CD4-positive, alpha-beta T cell (primary cell): ENCODE measurements around the gene TRMT61A. TPM values are rescaled to one million over a fixed set of nuclear protein-coding genes. Genes with fewer than 3 reads are reported as not detected.

Experiments
- ATAC-seq: fragments of 200-7000 bp; cut with Tn5 transposase; one replicate; pipeline ENCODE4 v1.10.0; 2022; ENCODE audit warnings: mild to moderate bottlenecking; ENCODE audit not compliant: poor library complexity
- CTCF ChIA-PET: fragments of 350-600 bp; sonication (Branson Sonifier 250); formaldehyde crosslinking; loops from one replicate; lab custom pipeline; 2021; ENCODE audit warnings: antibody characterized with exemption, inconsistent platforms; lab: Charles Lee
- POLR2A ChIA-PET: fragments of 350-600 bp; sonication (Branson Sonifier 250); formaldehyde crosslinking; loops from one replicate; lab custom pipeline; 2021; ENCODE audit warnings: antibody characterized with exemption, inconsistent platforms; lab: Charles Lee
- DNase-seq, 14 experiments: peaks; one replicate each; pipeline ENCODE4 v3.0.0-alpha.2; 2013 to 2020; ENCODE audit warnings: mixed read lengths in 2 of 14
- H3K27ac ChIP-seq, 2 donors: one replicate each; pipeline versions ENCODE4 v1.5.1 to v1.7.0; 2013; ENCODE audit warnings: low read length in 2 of 2, low read depth in 1 of 2, mild to moderate bottlenecking in 1 of 2
- H3K27me3 ChIP-seq, 2 experiments: 1 replicate in 1 of 2; 2 replicates in 1 of 2; pipeline versions ENCODE4 v1.6.1 to v1.7.0; 2013; ENCODE audit warnings: low read length in 2 of 2, control low read depth in 1 of 2, mild to moderate bottlenecking in 1 of 2, moderate library complexity in 1 of 2; ENCODE audit not compliant: insufficient read depth in 2 of 2, control insufficient read depth in 1 of 2
- H3K36me3 ChIP-seq: one replicate; pipeline ENCODE4 v1.6.1; 2013; ENCODE audit warnings: low read length, control low read depth; ENCODE audit not compliant: insufficient read depth
- H3K4me1 ChIP-seq: one replicate; pipeline ENCODE4 v1.6.1; 2013; ENCODE audit warnings: low read length, control low read depth; ENCODE audit not compliant: insufficient read depth
- H3K4me3 ChIP-seq: one replicate; pipeline ENCODE4 v1.5.1; 2013; ENCODE audit warnings: mild to moderate bottlenecking, low read length, moderate library complexity
- H3K9me3 ChIP-seq, 2 experiments: 1 replicate in 1 of 2; 2 replicates in 1 of 2; pipeline versions ENCODE4 v1.6.1 to v1.7.0; 2013; ENCODE audit warnings: low read length in 2 of 2, mild to moderate bottlenecking in 2 of 2, control low read depth in 1 of 2, moderate library complexity in 1 of 2; ENCODE audit not compliant: control insufficient read depth in 1 of 2, insufficient read depth in 1 of 2
- H3K27ac Mint-ChIP-seq: one replicate; pipeline ENCODE4 v1.8.0; 2020; ENCODE audit warnings: mixed read lengths
- H3K27me3 Mint-ChIP-seq: one replicate; pipeline ENCODE4 v1.8.0; 2021; ENCODE audit warnings: mixed read lengths
- H3K36me3 Mint-ChIP-seq: one replicate; pipeline ENCODE4 v1.8.0; 2021; ENCODE audit warnings: low read depth, mixed read lengths
- H3K4me1 Mint-ChIP-seq: one replicate; pipeline ENCODE4 v1.8.0; 2021; ENCODE audit warnings: low read depth, mixed read lengths
- H3K4me3 Mint-ChIP-seq: one replicate; pipeline ENCODE4 v1.8.0; 2020; ENCODE audit warnings: mild to moderate bottlenecking, mixed read lengths
- H3K9me3 Mint-ChIP-seq: one replicate; pipeline ENCODE4 v1.8.0; 2020; ENCODE audit warnings: mixed read lengths
- CTCF ChIP-seq: fragments of 200-600 bp; IDR thresholded peaks from one replicate; pipeline ENCODE4 v1.8.0; 2022; ENCODE audit warnings: antibody characterized with exemption, mild to moderate bottlenecking
- intact Hi-C, 2 experiments: fragments of 100-400 bp; cut with DNase I in 1 of 2; cut with micrococcal nuclease in 1 of 2; formaldehyde crosslinking; loops; one replicate each; pipeline versions ENCODE4 v1.15.1 to v1.9.0; 2023 to 2025; cut with DNase I, micrococcal nuclease
- total RNA-seq, 174 experiments: library from RNA in 2 of 174; stranded (reverse) in 2 of 174; gene quantifications; one replicate each; pipeline ENCODE4 v1.2.3 and lab custom pipeline; 2021 to 2026

The TRMT61A gene
- total RNA-seq, 2 experiments from 2014 or later: 9.2 to 9.8 TPM

DNA sequence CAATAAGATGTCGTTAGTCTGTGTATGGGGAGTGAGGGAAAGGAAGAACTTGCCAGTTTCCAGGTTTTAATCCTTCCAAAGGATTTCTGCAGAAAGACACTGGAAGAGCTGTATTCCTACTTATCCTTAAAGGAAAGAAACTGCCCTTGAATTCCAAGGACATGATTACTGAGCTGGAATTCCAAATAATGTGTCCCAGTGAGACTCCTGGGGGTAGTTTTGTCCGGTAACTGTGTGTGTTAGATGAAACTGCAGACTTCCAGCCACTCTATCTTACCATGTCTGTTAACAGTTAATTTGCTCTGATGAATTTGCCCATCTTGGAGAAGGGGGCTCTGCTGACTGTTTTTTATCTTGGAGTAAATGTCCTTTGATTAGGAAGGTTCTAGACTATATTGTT is 39.4 kb upstream of the TRMT61A start:
- H3K4me1 ChIP-seq: no peaks in the 10 kb centered on the region
- ChIA-PET POLR2A (no interaction called here), CTCF (no interaction called here)
- Mint-ChIP-seq H3K27me3 (no peaks in the 10 kb centered on the region), H3K36me3 (peaks cover 65% of the 10 kb centered on the region), H3K4me3 (no peak overlapping the region), H3K9me3 (no peaks in the 10 kb centered on the region), H3K27ac (peak overlapping the region; percentile 61), H3K4me1 (no peaks in the 10 kb centered on the region)
- TF ChIP-seq CTCF: no peak
- H3K27me3 ChIP-seq: no peaks in the 10 kb centered on the region
- intact Hi-C loops: no loop called here
- no peak for ATAC-seq
- DNase-seq: no peak
- no peaks in the 10 kb centered on the region for H3K9me3 ChIP-seq
- H3K36me3 ChIP-seq: peaks cover 74% of the 10 kb centered on the region
- no peak overlapping the region for H3K4me3 ChIP-seq
- no peak overlapping the region for H3K27ac ChIP-seq

DNA sequence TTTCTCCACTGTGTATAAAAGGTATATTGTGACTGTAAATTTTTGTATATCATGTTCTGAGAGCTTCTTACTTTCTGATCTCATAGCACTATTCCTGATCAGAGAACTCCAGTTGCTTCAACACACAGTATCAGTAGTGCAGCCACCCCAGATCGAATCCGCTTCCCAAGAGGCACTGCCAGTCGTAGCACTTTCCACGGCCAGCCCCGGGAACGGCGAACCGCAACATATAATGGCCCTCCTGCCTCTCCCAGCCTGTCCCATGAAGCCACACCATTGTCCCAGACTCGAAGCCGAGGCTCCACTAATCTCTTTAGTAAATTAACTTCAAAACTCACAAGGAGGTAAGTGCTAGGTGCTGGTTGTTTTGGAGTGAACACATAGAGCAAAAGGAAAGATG is 37.3 kb upstream of the TRMT61A start:
- no peaks in the 10 kb centered on the region for H3K9me3 ChIP-seq
- H3K4me1 ChIP-seq: no peaks in the 10 kb centered on the region
- POLR2A ChIA-PET: no interaction called here
- no peak overlapping the region for H3K4me3 ChIP-seq
- H3K27me3 ChIP-seq: no peaks in the 10 kb centered on the region
- H3K36me3 Mint-ChIP-seq: peaks cover 71% of the 10 kb centered on the region
- H3K27ac Mint-ChIP-seq: no peak overlapping the region
- no peak overlapping the region for H3K4me3 Mint-ChIP-seq
- no peak for TF ChIP-seq CTCF
- H3K27ac ChIP-seq: no peak overlapping the region
- no peaks in the 10 kb centered on the region for H3K27me3 Mint-ChIP-seq
- no peak for ATAC-seq
- CTCF ChIA-PET: no interaction called here
- intact Hi-C loops: no loop called here
- H3K9me3 Mint-ChIP-seq: no peaks in the 10 kb centered on the region
- no peaks in the 10 kb centered on the region for H3K4me1 Mint-ChIP-seq
- peaks cover 85% of the 10 kb centered on the region for H3K36me3 ChIP-seq
- no peak for DNase-seq

GRCh38 chr14:103492156-103492925 is 36.7 kb upstream of the TRMT61A start:
- no peak overlapping the region for H3K27ac Mint-ChIP-seq
- ChIA-PET CTCF (no interaction called here), POLR2A (interaction anchor here (0.6 kb wide), 1 partner anchor 31 kb away, joined by 3 read pairs; no protein-coding TSS in a partner anchor)
- H3K9me3 ChIP-seq: no peaks in the 10 kb centered on the region
- H3K36me3 ChIP-seq: peaks cover 84% of the 10 kb centered on the region
- peaks cover 72% of the 10 kb centered on the region for H3K36me3 Mint-ChIP-seq
- no peak for TF ChIP-seq CTCF
- H3K27me3 ChIP-seq: no peaks in the 10 kb centered on the region
- no peaks in the 10 kb centered on the region for H3K9me3 Mint-ChIP-seq
- DNase-seq: no peak
- no peak overlapping the region for H3K4me3 Mint-ChIP-seq
- no peak overlapping the region for H3K27ac ChIP-seq
- no peaks in the 10 kb centered on the region for H3K4me1 ChIP-seq
- ATAC-seq: no peak
- H3K4me3 ChIP-seq: no peak overlapping the region
- no peaks in the 10 kb centered on the region for H3K4me1 Mint-ChIP-seq
- no peaks in the 10 kb centered on the region for H3K27me3 Mint-ChIP-seq
- intact Hi-C loops: no loop called here
